ENCODE results near the gene KCNJ1. TPM values are rescaled to one million over a fixed set of nuclear protein-coding genes. Genes with fewer than 3 reads are reported as not detected.

KCNJ1 gene
- total and polyA plus RNA-seq, 10 of the 15 experiments (the other 5 are each of a cell fraction or from before 2014, with no cell fraction given): not detected

GRCh38 chr11:128853559-128853958 lies 13.5 kb downstream of the KCNJ1 start:
- ChIA-PET RAD21 (ENCODE audit: unreplicated experiment) (interaction anchor here (1.0 kb wide), 1 partner anchor 702 kb away, joined by 3 read pairs; no protein-coding TSS in a partner anchor), POLR2A (no interaction called here), SMC1A (ENCODE audit: uncharacterized antibody, unreplicated experiment) (interaction anchor here (0.7 kb wide), 1 partner anchor 22 kb away, joined by 3 read pairs; no protein-coding TSS in a partner anchor), CTCF (interaction anchor here (0.8 to 11.6 kb wide), 6 partner anchors 8 to 696 kb away, joined by 4 to 123 read pairs (median 10); no protein-coding TSS in a partner anchor)
- in situ Hi-C loops (cut with MboI) (loop anchor here (10.0 kb wide), 1 partner anchor 829 kb away; no protein-coding TSS in a partner anchor), intact Hi-C loops (cut with micrococcal nuclease; ENCODE audit: unreplicated experiment) (no loop called here)
- Histone ChIP-seq H3K9me3 (replicated peaks; ENCODE audit: control insufficient read depth, insufficient read depth, low read length) (no peaks in the 10 kb centered on the region), H3K36me3 (ENCODE audit: control insufficient read depth in 2 of 2, insufficient read depth in 2 of 2, low read length in 1 of 2) (no peaks in the 10 kb centered on the region), H4K20me1 (ENCODE audit: control insufficient read depth, insufficient read depth) (no peaks in the 10 kb centered on the region), H2AFZ (ENCODE audit: control insufficient read depth, low read depth, low read length) (no peak overlapping the region), H3K4me2 (ENCODE audit: control insufficient read depth, insufficient read depth) (no peak overlapping the region), H3K9ac (ENCODE audit: control insufficient read depth, insufficient read depth, low read length) (no peak overlapping the region), H3K27me3 (replicated peaks in 1 of 2; ENCODE audit: control insufficient read depth in 2 of 2, insufficient read depth in 2 of 2, low read length in 1 of 2) (no peaks in the 10 kb centered on the region; a peak in 2 of 4 replicates), H3K4me1 (ENCODE audit: control insufficient read depth, insufficient read depth, low read length) (no peaks in the 10 kb centered on the region), H3K79me2 (ENCODE audit: control insufficient read depth, insufficient read depth, low read length) (no peaks in the 10 kb centered on the region), H3K27ac (ENCODE audit: control insufficient read depth, insufficient read depth) (no peak overlapping the region), H3K4me3 (no peak overlapping the region)
- DNase-seq (ENCODE audit: low read depth, low spot score) (no peak), FAIRE-seq (no peak), ATAC-seq (no peak)
- BruUV-seq (replicated peaks): no TSS peak
- 33% methylated on average over 6 of the region's 6 CpGs for WGBS (ENCODE audit: insufficient coverage, insufficient replicate concordance, low lambda C conversion rate, missing lambda C conversion rate)
- TF ChIP-seq USF2 (IDR thresholded peaks at IDR 0.05; ENCODE audit: borderline replicate concordance, low read depth, low read length) (no peak), RCOR1 (conservative IDR thresholded peaks at IDR 0.05; ENCODE audit: low read depth, low read length) (no peak), CHD2 (IDR thresholded peaks at IDR 0.05; ENCODE audit: borderline replicate concordance, low read depth, low read length) (no peak), HDAC2 (IDR thresholded peaks at IDR 0.05) (no peak), LARP7 (IDR thresholded peaks at IDR 0.05) (no peak), ZBTB4 (CRISPR knock-in tag; IDR thresholded peaks at IDR 0.05) (no peak)

Data from GM12878 (cell line).